ENCODE measurements around the gene APBA2. TPM values are rescaled to one million over a fixed set of nuclear protein-coding genes. Genes with fewer than 3 reads are reported as not detected.

Gene APBA2
- polyA plus RNA-seq, 1 donor: 12.6 TPM

DNA sequence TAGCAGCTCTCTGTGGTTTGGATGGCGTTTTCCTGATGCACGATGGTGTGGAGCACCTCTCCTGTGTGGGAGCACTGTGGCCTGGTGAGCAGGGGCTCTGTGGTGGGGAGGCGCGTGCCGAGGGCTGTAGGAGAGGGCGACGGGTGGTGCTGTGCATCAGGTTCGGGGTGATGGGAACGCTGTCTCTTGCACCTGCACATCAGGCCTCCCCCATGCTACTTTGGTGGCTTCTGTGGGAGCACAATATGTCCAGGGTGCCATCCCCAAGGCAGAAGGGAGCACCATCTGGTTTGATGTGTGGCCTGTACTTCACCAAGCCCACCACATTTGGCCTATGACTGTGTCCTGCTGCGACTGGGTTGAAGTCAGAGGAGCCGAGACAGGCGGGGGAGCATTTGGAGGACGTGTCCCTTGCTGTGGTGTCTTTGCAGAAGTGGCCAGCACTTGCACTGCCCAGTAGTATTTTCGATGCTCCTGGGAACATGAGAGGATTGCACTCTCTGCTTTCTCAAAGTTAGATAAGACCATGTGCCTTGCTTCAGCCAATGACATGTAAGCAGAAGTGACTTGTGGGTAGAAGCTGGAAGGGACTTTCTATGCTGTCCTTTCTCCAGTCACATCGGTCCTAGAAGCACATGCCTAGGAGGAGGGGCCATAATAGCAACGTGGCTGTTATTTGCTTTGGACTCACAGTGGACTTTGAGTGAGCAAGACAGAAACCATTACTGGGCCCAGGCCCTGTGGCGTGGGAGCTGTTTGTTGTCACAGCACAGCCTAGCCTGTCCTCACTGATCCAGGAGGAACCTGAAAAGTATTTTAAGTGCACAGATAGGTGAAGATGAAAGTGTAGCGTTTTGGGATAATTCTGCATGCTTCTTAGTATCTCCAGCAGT lies 72.1 kb downstream of the APBA2 start:
- no peak for DNase-seq

DNA sequence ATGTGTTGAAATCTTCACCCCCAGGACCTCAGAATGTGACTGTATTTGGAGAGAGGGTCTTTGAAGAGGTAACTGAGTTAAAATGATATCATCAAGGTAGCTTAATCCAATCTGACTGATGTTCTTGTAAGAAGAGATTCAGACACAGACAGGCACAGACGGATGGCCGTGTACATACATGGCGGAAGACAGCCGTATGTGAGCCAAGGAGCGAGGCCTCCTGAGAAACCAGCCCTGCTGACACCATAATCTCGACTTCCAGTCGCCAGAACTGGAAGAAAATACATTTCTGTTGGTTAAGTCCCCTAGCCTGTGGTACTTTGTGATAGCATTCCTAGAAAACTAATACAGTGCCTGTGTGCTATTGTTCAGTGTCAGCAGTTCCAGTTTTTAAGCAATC lies 73.6 kb downstream of the APBA2 start:
- no peak for DNase-seq

DNA sequence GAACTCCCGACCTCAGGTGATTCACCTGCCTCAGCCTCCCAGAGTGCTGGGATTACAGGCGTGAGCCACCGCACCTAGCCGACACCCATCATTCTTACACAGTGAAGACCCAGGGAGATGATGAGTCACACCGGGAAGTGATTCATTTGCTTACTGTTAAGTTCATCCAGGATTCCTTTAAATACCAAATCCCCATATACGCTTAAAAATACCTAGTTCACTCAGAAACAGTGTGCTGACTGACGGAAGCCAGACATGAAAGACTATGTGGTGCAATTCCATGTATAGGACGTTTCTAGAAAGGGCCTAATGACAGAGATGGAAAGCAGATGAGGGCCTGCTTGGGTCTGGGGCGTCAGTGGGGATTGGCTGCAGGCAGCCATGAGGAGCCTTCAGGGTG lies 75.2 kb downstream of the APBA2 start:
- DNase-seq: no peak

DNA sequence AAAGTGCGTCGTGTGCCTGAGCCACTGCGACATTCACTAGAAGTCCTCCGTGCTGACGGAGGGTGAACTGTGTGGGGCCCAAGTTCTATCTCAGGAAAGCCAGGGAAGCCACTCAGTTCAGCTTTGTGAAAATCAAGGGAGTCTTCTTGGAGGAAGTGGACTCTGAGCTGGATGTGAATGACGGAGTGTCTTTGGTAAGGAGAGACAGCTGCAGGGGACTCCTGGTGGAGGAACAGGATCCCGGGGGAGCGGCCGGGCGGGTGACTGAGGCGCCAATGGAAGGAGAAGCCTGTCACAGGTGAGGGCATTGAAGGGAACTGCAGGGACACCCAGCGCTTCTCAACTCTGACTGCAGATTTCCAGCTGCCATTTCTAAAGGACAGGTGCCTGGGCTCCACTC lies 75.6 kb downstream of the APBA2 start:
- no peak for DNase-seq

DNA sequence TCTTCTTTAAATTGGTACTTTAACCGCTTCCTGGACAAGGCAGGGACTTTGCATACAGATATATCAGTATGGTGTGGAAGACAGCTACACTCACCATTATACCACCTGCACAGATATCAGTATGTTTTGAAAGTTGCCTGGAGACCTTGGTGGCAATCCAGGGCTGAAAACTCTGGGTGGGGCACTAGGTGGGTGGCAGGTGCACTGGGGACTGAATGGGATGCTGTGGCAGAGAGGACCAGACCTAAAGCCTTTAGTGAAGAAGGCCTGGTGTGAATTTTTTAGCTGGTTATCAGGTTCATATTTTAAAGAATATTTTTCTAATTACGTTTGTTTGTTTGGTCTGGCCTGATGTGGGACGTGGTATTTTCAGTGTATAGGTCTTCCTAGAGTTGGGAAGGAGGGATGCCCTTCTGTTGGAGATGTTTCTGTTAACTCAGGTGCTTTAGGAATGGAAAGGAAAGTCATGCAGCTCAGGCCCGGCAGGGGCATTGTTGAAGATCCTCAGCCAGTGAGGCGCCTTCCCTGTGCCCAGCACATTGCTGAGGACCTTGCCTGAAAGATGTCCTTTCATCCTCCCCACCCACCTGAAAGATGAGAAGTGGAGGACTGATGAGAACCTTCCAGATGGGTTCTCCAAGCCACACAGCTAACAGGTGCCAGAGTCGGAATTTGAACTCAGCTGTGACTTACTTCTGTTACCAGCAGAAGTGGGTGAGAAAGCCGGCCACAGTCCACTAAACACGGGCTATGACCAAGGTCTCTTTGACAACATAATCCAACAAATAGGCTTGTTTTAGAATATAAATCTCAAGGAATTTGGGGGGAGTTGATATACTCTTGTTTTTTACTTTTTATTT lies 77.3 kb downstream of the APBA2 start:
- no peak for DNase-seq

DNA sequence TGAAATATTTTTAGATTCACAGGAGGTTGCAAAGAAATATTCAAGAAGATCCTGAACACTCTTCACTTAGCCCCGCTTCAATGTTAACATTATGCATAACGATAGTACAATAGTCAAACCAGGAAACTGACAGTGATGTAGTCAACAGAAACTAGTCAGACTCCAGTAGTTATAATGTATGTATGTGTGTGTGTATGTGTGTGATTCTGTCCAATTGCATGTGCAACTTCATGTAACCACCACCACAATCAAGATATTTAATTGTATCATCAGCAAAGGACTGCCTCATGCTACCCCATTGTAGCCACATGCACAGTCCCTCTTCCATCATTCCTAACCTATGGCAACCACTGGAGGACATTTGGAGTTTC lies 77.9 kb downstream of the APBA2 start:
- DNase-seq: no peak

DNA sequence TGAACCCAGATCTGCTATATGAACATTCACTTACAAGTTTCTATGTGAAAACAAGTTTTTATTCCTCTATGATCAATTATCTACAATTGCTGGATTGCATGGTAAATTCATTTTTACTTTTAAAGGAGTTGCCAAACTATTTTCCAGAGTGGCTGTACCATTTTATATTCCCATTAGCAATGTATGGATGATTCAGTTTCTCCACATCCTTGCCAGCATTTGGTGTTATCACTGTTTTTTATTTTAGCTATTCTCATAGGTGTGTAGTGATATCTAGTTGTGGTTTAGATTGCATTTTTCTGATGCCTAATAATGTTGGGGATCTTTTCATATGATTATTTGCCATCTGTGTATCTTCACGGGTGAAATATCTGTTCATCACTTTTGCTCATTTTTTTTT lies 78.3 kb downstream of the APBA2 start:
- no peak for DNase-seq

DNA sequence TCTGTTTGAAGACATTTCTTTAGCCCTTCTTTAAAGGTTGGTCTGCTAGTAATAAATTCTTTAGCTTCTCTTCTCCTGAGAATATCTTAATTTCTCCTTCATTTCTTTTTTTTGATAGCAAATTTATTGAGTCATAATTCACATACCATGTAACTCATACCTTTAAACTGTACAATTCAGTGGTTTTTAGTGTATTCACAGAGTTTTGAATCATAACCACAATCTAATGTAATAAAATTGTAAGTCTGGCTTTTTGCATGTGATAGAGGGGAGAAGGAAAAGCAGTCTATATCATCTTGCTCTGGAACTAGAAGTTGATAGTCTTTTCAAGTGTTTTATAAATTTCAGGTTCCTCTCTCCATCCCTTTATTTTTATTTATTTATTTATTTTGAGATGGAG lies 81.3 kb downstream of the APBA2 start:
- DNase-seq: no peak

DNA sequence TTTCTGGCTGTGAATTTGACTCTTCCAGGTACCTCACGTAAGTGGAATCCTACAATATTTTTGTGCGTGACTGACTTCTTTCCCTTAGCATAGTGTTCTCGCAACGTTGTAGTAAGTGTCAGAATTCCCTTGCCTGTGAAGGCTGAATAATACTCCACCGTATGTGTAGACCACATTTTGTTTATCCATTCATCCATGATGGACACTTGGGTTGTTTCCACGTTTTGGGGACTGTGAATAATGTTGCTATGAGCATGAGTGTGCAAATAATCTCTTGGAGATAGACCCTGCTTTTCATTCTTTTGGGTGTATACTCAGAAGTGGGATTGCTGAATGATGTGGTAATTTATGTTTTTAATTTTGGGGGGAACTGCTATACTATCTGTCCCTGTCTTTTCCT lies 82.2 kb downstream of the APBA2 start:
- DNase-seq: no peak

DNA sequence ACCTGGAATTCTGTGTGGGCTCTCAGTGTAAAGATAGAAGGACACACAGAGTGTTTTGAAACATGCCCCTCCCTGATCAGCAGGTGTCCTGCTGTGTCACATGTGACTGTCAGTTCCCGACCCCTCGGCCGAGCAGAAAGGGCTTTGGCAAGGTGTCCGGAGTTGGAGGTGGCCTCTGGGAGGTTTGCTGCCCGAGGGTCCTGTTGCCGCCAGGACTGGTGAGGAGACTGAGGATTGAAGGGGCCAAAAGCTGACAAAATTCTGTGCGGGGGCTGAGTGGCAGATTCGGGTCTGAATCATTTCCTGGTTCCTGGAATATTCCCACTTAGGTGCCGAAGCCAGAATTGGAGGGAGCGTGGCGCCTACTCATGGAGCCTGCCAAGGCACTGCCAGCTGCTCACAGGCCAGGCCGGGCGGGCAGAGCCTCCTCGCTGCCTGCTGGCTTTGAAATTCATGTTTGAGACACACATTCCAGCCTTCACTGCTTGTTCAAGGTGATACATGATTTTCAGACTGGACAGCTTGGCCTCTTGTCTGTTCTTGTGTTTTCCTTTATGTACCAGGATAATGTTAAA lies 83.8 kb downstream of the APBA2 start:
- no peak for DNase-seq

DNA sequence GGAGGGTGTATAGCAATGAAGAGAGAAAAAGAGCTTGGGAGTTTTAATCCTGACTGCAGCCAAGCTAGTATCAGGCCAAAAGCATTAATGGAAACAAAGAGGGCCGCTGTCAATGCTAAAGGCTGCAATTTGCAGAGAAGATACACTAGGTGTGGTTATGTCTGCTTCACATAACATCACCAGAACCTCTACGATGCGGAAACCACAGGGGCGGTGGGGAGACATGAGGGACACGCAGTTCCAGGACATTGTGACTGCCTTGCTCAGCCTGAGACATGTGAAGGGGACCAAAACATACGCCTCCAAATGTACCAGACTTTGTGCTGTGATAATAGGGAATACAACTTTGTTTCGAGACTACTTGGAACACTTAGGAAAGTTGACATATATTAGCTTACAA lies 88.4 kb downstream of the APBA2 start:
- DNase-seq: no peak

DNA sequence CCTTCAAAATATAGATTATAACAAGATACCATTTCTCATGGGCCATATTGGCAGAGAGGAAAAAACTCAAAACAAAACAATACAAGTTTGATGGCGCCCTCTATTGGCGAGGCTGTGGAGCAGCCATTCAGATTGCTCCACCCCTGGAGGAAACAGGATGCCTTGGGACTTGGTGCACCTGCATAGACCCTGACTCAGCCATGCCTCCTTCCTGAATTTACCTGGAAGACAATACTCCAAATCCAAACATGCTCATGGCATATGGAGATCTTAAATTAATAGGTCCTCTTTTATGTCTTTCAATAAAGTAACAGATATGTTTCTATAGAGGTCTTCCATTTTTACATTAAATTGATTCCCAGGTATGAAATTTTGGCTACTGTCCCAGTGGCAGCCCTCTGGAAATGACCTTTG lies 90.0 kb downstream of the APBA2 start:
- DNase-seq: peak; percentile 44

DNA sequence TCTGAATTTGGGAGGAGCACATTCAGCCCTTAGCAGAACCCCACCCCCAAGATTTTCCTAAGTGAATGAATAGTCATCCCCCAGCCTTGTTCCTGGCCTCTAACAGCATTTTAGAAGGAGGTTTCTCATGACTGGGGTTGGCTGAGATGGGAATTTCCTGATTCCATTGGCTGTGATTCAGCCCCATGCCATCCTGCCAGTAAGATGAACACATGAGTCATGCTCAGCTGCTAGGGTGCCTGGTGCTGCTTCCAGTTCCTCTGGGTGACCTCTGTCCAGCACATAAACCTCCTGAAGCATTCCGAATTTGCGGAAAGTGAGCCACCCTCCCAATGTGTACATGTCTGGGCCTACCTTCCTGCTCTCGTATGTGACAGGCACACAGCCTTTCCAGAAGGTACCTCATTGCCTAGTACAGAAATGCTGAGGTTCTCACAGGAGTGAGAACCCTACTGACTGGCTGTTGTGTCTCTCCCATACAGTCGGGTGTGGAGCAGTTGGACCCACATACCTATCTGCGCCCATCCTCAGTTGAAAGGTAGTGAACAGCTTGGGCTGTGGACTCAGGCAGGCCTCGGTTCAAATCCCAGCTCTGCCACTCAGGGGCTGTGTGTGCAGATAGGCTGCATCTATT lies 91.7 kb downstream of the APBA2 start:
- no peak for DNase-seq

DNA sequence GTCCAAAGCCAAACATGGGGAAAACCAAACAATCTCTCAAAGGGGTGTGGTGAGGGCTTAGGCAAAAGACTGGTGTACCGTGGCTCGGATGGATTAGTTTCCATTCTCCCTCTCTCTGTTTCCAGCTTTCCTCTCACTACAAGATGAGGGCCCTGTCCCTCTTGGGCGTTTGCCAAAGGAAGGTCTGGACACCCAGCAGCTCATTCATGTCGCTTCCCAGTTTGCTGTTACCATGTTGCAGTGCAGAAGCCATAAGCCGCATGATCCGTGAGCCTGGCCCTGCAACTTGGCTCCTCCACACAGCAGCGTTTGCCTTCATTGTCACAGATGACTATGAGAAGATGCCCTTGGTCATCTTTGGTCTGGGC lies 92.2 kb downstream of the APBA2 start:
- DNase-seq: no peak

DNA sequence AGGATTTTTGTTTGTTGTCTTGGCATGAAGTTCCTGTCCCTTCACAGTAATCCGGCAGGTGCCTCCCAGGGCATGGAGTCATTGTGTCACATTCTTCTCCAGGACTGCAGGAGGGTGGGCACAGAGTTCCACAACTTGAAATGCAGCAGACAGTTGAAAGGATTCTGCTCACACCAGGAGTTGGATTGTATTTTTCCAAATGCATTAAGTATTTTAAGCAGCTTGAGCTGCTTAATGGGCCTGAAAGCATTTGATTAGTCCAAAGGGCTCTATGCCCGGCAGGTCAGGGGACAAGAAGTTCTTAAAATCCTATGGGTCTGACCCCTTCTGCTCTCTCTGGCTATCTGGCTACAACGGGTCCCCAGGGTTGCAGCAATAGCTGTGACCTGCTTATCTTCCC lies 92.9 kb downstream of the APBA2 start:
- DNase-seq: no peak

DNA sequence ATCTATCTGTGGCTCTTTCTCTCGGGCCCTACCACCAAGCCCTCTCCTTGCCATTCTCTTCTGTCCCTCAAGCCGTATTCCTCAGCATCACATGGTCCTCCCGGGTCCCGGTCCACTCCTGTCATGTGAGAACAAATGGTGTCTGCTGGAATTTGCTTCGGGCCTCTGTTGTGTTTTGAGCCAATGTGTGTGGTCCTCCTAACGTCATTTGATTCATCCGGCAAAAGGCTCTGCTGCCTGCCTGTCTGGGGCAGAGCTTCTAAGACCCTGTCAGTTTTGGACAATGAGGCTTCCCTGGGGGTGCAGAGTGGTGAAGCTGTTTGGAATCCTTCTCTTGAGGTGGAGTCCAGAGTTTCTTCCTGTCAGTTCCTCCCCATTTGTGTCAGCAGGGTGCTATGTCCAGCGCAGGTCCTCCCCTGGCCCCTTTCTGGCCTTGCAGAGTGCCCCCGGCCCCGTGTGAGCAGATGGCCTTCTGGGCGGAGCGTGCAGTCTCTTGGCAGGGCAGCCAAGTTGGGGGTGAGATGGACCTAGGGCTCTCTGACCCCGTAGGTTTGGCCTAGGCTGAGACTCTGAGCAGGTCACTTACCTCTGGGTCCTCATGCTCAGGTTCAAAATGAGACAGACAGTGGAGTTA lies 93.6 kb downstream of the APBA2 start:
- DNase-seq: no peak

DNA sequence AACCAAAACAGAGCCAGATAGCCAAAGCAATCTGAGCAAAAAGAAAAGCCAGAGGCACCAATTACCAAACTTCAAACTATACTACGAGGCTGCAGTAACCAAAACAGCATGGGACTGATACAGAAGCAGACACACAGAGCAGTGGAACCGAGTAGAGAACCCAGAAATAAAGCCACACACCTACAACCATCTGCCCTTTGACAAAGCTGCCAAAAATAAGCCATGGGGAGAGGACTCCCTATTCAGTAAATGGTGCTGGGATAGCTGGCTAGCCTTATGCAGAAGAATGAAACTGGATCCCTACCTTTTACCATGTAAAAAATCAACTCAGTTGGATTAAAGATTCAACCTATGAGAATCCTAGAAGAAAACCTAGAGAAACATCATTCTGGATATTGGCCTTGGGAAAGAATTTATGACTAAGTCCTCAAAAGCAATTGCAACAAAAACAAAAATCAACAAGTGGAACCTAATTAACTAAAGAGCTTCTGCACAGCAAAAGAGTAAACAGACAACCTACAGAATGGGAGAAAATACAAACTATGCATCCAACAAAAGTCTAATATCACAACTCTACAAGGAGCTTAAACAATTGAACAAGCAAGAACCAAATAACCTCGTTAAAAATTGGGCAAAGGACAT lies 95.1 kb downstream of the APBA2 start:
- no peak for DNase-seq

DNA sequence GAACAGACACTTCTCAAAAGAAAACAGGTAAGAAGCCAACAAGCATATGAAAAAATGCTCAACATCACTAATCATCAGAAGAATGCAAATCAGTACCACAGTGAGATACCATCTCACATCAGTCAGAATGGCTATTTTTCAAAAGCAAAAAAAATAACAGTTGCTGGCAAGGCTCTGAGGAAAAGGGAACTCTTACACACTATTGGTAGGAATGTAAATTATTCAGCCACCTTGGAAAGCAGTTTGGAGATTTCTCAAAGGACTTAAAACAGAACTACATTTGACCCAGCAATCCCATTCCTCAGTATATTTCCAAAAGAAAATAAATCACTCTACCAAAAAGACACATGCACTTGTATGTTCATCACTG lies 95.6 kb downstream of the APBA2 start:
- no peak for DNase-seq

DNA sequence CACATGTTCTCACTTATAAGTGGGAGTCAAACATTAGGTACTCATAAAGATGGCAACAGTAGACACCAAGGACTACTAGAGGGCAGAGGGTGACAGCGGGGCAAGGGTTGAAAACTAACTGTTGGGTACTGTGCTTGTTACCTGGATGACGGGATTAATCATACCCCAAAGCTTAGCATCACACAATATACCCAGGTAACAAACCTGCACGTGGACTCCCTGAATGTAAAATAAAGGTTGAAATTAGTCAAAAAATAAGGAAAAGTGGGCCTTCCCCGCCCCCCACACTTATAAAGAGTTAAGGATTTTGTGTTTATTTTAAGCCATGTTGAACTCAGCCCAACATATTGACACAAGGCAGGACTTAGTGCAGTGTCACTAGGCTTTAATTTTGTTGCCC lies 96.1 kb downstream of the APBA2 start:
- no peak for DNase-seq

DNA sequence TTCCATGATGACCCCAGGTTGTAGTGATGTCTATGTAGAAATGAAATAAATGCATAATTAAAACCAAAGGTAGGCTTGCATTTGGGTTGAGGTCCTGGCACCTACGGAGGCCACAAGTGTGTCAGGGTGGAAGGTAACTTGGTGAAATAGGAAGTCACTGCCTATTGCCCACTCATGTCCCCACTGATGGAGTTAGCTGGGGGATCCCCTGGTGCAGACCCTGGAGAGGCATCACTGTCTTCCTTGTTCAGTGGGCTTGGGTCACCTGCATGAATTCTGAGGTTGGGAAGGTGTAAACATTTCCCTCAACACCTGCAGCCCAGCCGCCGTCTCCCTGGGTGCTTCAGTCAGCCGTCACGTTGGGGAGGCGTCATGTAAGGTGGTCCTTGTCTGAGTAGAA lies 97.1 kb downstream of the APBA2 start:
- DNase-seq: no peak

DNA sequence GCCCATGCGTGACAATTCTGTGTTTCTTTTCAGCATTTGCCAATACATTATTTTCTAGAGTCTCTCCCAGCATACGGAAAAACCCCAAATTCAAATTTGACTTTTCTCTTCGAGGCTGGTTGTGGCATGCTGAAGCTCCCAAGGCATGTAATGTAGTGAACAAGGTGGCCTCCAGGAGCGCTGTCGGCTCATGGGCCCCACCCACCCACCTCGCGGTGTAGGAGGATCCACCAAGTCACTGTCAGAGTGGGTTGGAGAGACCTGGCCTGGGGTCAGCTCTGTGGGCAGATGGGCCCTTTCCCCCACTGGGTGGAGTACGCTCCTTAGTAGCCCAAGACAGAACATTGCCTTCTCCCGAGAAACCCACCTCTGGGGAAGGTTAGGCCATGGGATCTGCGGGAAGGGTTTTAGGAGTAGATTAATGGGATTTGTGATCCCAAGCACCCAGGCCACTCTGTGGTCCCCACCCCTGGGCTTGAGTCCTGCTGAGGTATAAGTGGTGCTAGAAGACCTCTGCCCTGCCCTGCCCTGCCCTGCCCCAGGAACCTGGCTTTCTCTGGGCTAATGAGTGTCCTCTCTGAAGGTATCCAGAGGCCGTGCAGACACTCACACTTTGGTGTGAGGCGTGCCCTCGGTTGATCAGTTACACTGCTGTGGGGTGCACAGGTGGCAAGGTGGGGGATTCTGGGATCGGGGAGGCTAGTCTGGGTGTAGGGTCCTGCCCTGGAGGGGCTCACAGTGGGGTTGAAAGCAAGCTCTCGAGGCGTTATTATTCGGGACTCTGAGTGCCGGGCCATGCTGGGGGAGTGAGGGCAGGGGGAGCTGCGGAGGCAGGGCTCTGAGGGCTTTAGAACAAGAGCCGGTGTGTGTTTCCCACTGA lies 97.9 kb downstream of the APBA2 start:
- no peak for DNase-seq

All from left kidney (tissue), 2 donors.